ENCODE data around the gene GMDS. TPM values are rescaled to one million over a fixed set of nuclear protein-coding genes. Genes with fewer than 3 reads are reported as not detected.
"Not testable (repeated sequence)": the region's sequence is repeated elsewhere in the genome, so short reads cannot be mapped to it uniquely, and the experiment has no call there.

GMDS gene
- total and polyA plus RNA-seq, 7 donors: 2.8 to 6.6 (median 4.7) TPM

DNA sequence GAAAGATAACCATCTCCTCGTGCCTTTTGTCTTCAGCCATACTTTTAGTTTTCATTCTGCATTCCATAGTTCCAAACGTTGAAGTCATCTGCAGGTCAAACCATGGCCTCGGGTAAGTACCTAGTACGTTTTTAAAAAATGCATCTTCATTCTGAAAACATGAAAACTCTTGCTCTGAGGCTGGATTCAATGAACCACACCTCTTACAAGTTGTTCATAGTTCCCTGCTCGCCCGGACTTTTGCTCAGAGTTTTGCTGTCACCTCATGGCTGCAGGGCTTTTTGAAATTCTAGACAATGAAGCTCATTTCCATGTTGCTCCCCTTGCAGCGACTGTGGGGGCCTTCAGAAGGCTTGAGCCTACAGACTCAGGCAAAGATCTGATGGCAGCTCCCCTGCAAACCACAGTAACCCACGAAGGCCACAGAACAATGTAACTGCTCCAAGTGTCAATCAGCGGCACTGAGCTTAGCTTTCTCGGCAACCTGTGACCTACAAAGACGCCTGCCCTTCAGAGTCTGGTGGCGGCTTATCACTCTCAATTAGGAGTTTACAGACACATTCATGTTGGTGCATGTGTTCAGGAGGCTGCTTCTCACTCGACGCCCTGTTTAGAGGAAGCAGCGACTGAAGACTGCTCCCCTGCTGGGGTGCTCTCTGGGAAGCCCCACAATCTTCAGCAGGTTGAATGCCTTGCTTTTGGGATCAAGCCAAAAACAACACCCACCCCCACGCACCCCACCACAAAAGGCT, 574.5 kb downstream of the GMDS start:
- TF ChIP-seq, protein P1, sequence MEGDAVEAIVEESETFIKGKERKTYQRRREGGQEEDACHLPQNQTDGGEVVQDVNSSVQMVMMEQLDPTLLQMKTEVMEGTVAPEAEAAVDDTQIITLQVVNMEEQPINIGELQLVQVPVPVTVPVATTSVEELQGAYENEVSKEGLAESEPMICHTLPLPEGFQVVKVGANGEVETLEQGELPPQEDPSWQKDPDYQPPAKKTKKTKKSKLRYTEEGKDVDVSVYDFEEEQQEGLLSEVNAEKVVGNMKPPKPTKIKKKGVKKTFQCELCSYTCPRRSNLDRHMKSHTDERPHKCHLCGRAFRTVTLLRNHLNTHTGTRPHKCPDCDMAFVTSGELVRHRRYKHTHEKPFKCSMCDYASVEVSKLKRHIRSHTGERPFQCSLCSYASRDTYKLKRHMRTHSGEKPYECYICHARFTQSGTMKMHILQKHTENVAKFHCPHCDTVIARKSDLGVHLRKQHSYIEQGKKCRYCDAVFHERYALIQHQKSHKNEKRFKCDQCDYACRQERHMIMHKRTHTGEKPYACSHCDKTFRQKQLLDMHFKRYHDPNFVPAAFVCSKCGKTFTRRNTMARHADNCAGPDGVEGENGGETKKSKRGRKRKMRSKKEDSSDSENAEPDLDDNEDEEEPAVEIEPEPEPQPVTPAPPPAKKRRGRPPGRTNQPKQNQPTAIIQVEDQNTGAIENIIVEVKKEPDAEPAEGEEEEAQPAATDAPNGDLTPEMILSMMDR (IDR thresholded peaks at IDR 0.05): no peak
- Histone ChIP-seq H3K9me3 (no peaks in the 10 kb centered on the region), H3K27me3 (ENCODE audit: insufficient read depth in 3 of 3, low read length in 2 of 3) (no peaks in the 10 kb centered on the region), H3K27ac (no peak overlapping the region), H3K4me3 (no peak overlapping the region), H3K36me3 (ENCODE audit: insufficient read depth in 1 of 2, low read depth in 1 of 2) (no peaks in the 10 kb centered on the region), H3K4me1 (no peaks in the 10 kb centered on the region)
- no peak for DNase-seq
- 76 to 80% (median 78%) methylated on average over 16 of the region's 16 CpGs for WGBS, 3 donors
- intact Hi-C loops (cut with DNase I): no loop called here
- no peak for ATAC-seq

DNA sequence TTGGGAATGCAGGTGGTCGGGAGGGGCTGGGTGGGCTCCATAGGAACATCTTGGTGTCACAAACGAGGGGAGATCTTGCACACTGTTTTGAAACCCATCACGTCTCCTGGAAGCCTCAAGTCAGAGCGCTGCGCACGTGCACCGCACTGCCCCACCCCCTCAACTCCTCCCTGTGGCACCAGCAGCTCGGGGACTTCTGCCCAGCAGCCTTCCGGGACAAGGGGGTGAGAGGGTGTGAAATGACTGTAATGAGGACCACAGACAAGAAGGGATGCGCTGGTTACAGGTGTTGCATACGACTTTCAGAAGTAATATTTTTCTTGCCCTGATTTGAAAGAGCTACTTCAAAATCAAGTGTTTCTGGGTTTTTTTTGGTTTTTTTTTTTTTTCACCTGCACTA, 575.4 kb downstream of the GMDS start:
- H3K4me1 ChIP-seq: no peaks in the 10 kb centered on the region
- H3K9me3 ChIP-seq: no peaks in the 10 kb centered on the region
- DNase-seq: no peak
- H3K27ac ChIP-seq: no peak overlapping the region
- no peaks in the 10 kb centered on the region for H3K36me3 ChIP-seq (ENCODE audit: insufficient read depth in 1 of 2, low read depth in 1 of 2)
- intact Hi-C loops (cut with DNase I): no loop called here
- TF ChIP-seq, protein P1 (IDR thresholded peaks at IDR 0.05): no peak
- WGBS, 3 donors: 87 to 93% (median 92%) methylated on average over 10 to 11 of the region's 11 CpGs
- H3K27me3 ChIP-seq (ENCODE audit: insufficient read depth in 3 of 3, low read length in 2 of 3): no peaks in the 10 kb centered on the region
- no peak overlapping the region for H3K4me3 ChIP-seq
- no peak for ATAC-seq

DNA sequence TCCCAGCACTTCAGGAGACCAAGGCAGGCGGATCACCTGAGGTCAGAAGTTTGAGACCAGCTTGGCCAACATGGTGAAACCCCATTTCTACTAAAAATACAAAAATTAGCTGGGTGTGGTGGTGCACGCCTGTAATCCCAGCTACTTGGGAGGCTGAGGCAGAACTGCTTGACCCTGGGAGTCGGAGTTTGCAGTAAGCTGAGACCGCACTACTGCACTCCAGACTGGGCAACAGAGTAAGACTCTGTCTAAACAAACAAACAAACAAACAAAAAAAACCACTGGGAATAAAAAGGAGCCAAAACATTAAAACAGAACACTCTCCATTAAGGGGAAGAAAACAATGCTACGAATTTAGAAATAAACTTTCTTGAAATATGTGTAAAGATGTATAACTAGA, 576.9 kb downstream of the GMDS start:
- H3K27me3 ChIP-seq (ENCODE audit: insufficient read depth in 3 of 3, low read length in 2 of 3); intact Hi-C loops (cut with DNase I); DNase-seq; H3K27ac ChIP-seq; H3K4me1 ChIP-seq; ATAC-seq; H3K9me3 ChIP-seq; H3K4me3 ChIP-seq; H3K36me3 ChIP-seq (ENCODE audit: insufficient read depth in 1 of 2, low read depth in 1 of 2): not testable (repeated sequence)
- WGBS, 3 donors: 93 to 97% (median 97%) methylated on average over 5 of the region's 5 CpGs

DNA sequence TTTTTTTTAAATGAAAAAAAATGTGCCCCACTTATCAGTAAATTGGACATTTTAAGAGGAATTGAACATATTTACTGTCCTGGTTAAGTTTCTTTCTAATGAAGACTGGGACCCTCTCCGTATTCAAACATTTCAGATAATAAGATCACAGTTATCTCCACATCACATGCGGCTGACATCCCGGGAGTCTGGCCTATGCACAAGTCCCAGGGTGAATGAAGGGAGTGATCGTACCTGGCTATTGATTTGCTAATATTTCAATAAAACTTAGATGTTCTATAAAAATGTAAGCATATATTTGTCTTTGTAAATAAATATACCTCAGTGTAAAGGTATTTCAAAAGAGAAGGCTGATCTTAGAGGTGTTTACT, 577.6 kb downstream of the GMDS start:
- ATAC-seq (no peak), DNase-seq (no peak)
- no peaks in the 10 kb centered on the region for H3K27me3 ChIP-seq (ENCODE audit: insufficient read depth in 3 of 3, low read length in 2 of 3)
- intact Hi-C loops (cut with DNase I): no loop called here
- no peaks in the 10 kb centered on the region for H3K9me3 ChIP-seq
- no peaks in the 10 kb centered on the region for H3K4me1 ChIP-seq
- no peak overlapping the region for H3K4me3 ChIP-seq
- no peak overlapping the region for H3K27ac ChIP-seq
- H3K36me3 ChIP-seq (ENCODE audit: insufficient read depth in 1 of 2, low read depth in 1 of 2): no peaks in the 10 kb centered on the region
- TF ChIP-seq, protein P1 (IDR thresholded peaks at IDR 0.05): no peak
- WGBS, 3 donors: 95 to 97% (median 96%) methylated on average over 4 of the region's 4 CpGs

DNA sequence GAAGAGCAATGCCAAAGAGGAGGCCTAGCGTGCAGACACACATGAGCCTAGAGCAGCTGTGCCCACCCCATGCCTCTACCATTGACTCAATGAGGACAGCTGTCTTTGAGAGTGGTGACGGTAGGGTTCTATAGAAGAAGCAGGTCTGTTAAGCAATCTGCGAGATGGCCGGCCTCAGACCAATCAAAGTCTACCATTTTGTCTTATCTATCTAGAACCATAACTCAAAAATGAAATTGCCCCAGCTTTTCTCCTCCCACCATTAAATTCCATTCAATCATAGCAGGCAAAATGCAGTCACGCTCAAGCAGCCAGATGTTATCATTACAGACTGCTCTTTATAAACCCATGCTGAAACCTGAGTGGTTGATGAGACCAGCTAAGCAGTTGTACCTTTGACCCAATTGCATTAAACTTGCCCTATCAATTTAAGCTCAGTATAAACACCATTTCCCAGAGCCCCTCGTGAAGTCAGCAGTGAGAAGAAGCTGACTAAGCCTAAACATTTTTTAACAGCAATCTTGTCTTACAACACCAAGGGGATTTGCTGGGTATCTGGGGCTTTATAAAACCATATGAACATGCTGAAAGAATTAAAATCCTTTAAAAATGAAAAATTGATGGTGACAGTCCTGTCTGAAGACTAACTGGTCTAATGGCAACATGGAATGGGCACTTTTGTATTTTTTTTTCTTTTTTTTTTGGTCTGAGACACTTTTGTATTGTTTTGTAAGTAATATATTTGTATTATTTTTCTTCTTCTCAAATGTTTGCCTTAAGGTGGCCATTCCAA, 578.2 kb downstream of the GMDS start:
- WGBS, 3 donors: 89 to 93% (median 89%) methylated on average over 6 of the region's 6 CpGs
- Histone ChIP-seq H3K4me3 (no peak overlapping the region), H3K27ac (no peak overlapping the region), H3K36me3 (ENCODE audit: insufficient read depth in 1 of 2, low read depth in 1 of 2) (no peaks in the 10 kb centered on the region), H3K4me1 (no peaks in the 10 kb centered on the region), H3K9me3 (no peaks in the 10 kb centered on the region), H3K27me3 (ENCODE audit: insufficient read depth in 3 of 3, low read length in 2 of 3) (no peaks in the 10 kb centered on the region)
- ATAC-seq (no peak), DNase-seq (no peak)
- intact Hi-C loops (cut with DNase I): no loop called here
- TF ChIP-seq, protein P1 (IDR thresholded peaks at IDR 0.05): no peak

Measured in psoas muscle (tissue), 8 donors.